HepG2 (cell line): ENCODE measurements around the gene PSMD8. TPM values are rescaled to one million over a fixed set of nuclear protein-coding genes. Genes with fewer than 3 reads are reported as not detected.
A peak's percentile ranks its signal among the peaks of the same experiment; 100 is the strongest.

Source experiments
- BCL6 ChIP-seq: IDR thresholded peaks from 2 replicates; pipeline ENCODE4 v1.6.1; 2016; ENCODE audit warnings: missing genetic modification reagents, missing compliant biosample characterization
- CTCF ChIP-seq: sonication (generic); formaldehyde crosslinking; IDR thresholded peaks from 2 replicates; pipeline ENCODE4 v1.5.0; 2020; ENCODE audit warnings: mild to moderate bottlenecking, missing genetic modification reagents, moderate library complexity
- E2F1 ChIP-seq: sonication (generic); formaldehyde crosslinking; IDR thresholded peaks from 2 replicates; pipeline ENCODE4 v1.5.0; 2020; ENCODE audit warnings: missing genetic modification reagents
- FOXA3 ChIP-seq: IDR thresholded peaks from 2 replicates; pipeline ENCODE4 v1.6.1; 2016; ENCODE audit warnings: missing genetic modification reagents, missing compliant biosample characterization
- HMG20B ChIP-seq: conservative IDR thresholded peaks from 2 replicates; pipeline ENCODE4 v1.6.1; 2016; ENCODE audit warnings: missing genetic modification reagents, missing compliant biosample characterization
- HNRNPK ChIP-seq: fragments of 200-400 bp; formaldehyde crosslinking; IDR thresholded peaks from 2 replicates; pipeline ENCODE4 v1.6.1; 2018; ENCODE audit warnings: low read length, low read depth, moderate library complexity, mild to moderate bottlenecking; ENCODE audit not compliant: poor library complexity, severe bottlenecking
- JARID2 ChIP-seq: sonication (generic); formaldehyde crosslinking; IDR thresholded peaks from 2 replicates; pipeline ENCODE4 v1.8.1; 2023; ENCODE audit warnings: missing genetic modification reagents, inconsistent platforms; ENCODE audit not compliant: insufficient replicate concordance
- KDM5B ChIP-seq: sonication (generic); formaldehyde crosslinking; IDR thresholded peaks from 2 replicates; pipeline ENCODE4 v1.4.0; 2020; ENCODE audit warnings: missing genetic modification reagents, mild to moderate bottlenecking, borderline replicate concordance
- POGZ ChIP-seq: sonication (generic); formaldehyde crosslinking; IDR thresholded peaks from 2 replicates; pipeline ENCODE4 v1.4.0; 2020; ENCODE audit warnings: mild to moderate bottlenecking, missing genetic modification reagents
- THAP11 ChIP-seq: IDR thresholded peaks from 2 replicates; pipeline ENCODE4 v1.6.1; 2016; ENCODE audit warnings: missing biosample characterization, missing genetic modification reagents
- TIGD3 ChIP-seq: sonication (generic); formaldehyde crosslinking; IDR thresholded peaks from 2 replicates; pipeline ENCODE4 v1.5.1; 2020; ENCODE audit warnings: mild to moderate bottlenecking, missing genetic modification reagents, borderline replicate concordance
- ZBTB7A ChIP-seq: sonication (generic); formaldehyde crosslinking; IDR thresholded peaks from 2 replicates; pipeline ENCODE4 v1.8.0; 2022; ENCODE audit warnings: mild to moderate bottlenecking, missing genetic modification reagents
- ZFP36L2 ChIP-seq: sonication (generic); formaldehyde crosslinking; IDR thresholded peaks from 2 replicates; pipeline ENCODE4 v1.4.0; 2020; ENCODE audit warnings: missing genetic modification reagents
- ZNF10 ChIP-seq: sonication (generic); formaldehyde crosslinking; IDR thresholded peaks from 2 replicates; pipeline ENCODE4 v1.4.0; 2020; ENCODE audit warnings: mild to moderate bottlenecking, low read depth, missing genetic modification reagents, borderline replicate concordance
- ZNF18 ChIP-seq: sonication (generic); formaldehyde crosslinking; IDR thresholded peaks from 2 replicates; pipeline ENCODE4 v1.8.0; 2022; ENCODE audit warnings: mild to moderate bottlenecking, missing genetic modification reagents; ENCODE audit not compliant: insufficient replicate concordance
- ZNF292 ChIP-seq: sonication (generic); formaldehyde crosslinking; IDR thresholded peaks from 2 replicates; pipeline ENCODE4 v1.8.1; 2022; ENCODE audit warnings: mild to moderate bottlenecking, low read depth, missing genetic modification reagents, borderline replicate concordance
- ZNF563 ChIP-seq: sonication (generic); formaldehyde crosslinking; IDR thresholded peaks from 2 replicates; pipeline ENCODE4 v1.8.0; 2022; ENCODE audit warnings: mild to moderate bottlenecking, moderate library complexity, missing genetic modification reagents
- ZNF616 ChIP-seq: sonication (generic); formaldehyde crosslinking; IDR thresholded peaks from 2 replicates; pipeline ENCODE4 v1.5.0; 2020; ENCODE audit warnings: low read depth, mild to moderate bottlenecking, missing genetic modification reagents
- ZNF773 ChIP-seq: sonication (generic); formaldehyde crosslinking; IDR thresholded peaks from 2 replicates; pipeline ENCODE4 v1.4.0; 2020; ENCODE audit warnings: missing genetic modification reagents, borderline replicate concordance
- ZNF83 ChIP-seq: sonication (generic); formaldehyde crosslinking; IDR thresholded peaks from 2 replicates; pipeline ENCODE4 v1.4.0; 2020; ENCODE audit warnings: missing genetic modification reagents, mild to moderate bottlenecking, borderline replicate concordance
- polyA plus RNA-seq, 8 experiments: library from polyadenylated mRNA; depleted of rRNA in 3 of 8; stranded (reverse) in 7 of 8; unstranded in 1 of 8; fragments of >200 nt; fragmentation: Illumina TruSeq in 4 of 8; extraction: Trizol in 4 of 8; gene quantifications; 2 replicates each; pipeline versions ENCODE4 v1.2.1 to v1.2.3, GENCODE V29; 2011 to 2016; ENCODE audit warnings: low read depth in 4 of 8, missing spikeins in 1 of 8, mixed read lengths in 1 of 8; ENCODE audit not compliant: insufficient read depth in 1 of 8
- total RNA-seq, 5 experiments: library from RNA; depleted of rRNA; stranded (reverse); fragments of >200 nt; fragmentation: Illumina TruSeq; extraction: Trizol; gene quantifications; 2 replicates each; pipeline ENCODE4 v1.2.3, GENCODE V29; 2016; ENCODE audit warnings: low read depth in 1 of 5
- TF ChIP-seq, protein P1 (sequence below): sonication (generic); formaldehyde crosslinking; IDR thresholded peaks from 2 replicates; pipeline ENCODE4 v1.5.0; 2020; ENCODE audit warnings: missing genetic modification reagents, mild to moderate bottlenecking, borderline replicate concordance
- TF ChIP-seq, protein P2 (sequence below): IDR thresholded peaks from 2 replicates; pipeline ENCODE4 v1.6.1; 2016; ENCODE audit warnings: missing genetic modification reagents, missing compliant biosample characterization

Gene PSMD8
- total and polyA plus RNA-seq, 2 of the 13 experiments (the other 11 are each of a cell fraction or from before 2014, with no cell fraction given) = 162 to 296 TPM

- TF ChIP-seq FOXA3 (CRISPR knock-in tag) (0 out of 2 replicates have a peak, but pooled peaks have one; percentile 12), ZNF773 (CRISPR knock-in tag) (0 out of 2 replicates have a peak, but pooled peaks have one; percentile 17), TIGD3 (CRISPR knock-in tag) (no peak), HNRNPK (peak; percentile 58), ZNF83 (CRISPR knock-in tag) (0 out of 2 replicates have a peak, but pooled peaks have one; percentile 53), HMG20B (CRISPR knock-in tag) (no peak), ZNF18 (CRISPR knock-in tag) (peak; percentile 83), CTCF (CRISPR knock-in tag) (peak; percentile 97), ZBTB7A (CRISPR knock-in tag) (peak; percentile 74), BCL6 (CRISPR knock-in tag) (0 out of 2 replicates have a peak, but pooled peaks have one; percentile 17), POGZ (peak; percentile 86; the same call in 1 of the 2 replicates), ZNF563 (peak; percentile 90; the same call in 1 of the 2 replicates), JARID2 (CRISPR knock-in tag) (peak; percentile 46), ZFP36L2 (CRISPR knock-in tag) (peak; percentile 35; the same call in 1 of the 2 replicates), ZNF616 (CRISPR knock-in tag) (peak; percentile 80), THAP11 (CRISPR knock-in tag) (peak; percentile 84), E2F1 (CRISPR knock-in tag) (peak; percentile 89), ZNF10 (no peak), KDM5B (CRISPR knock-in tag) (peak; percentile 90), ZNF292 (no peak)
- TF ChIP-seq, protein P1, sequence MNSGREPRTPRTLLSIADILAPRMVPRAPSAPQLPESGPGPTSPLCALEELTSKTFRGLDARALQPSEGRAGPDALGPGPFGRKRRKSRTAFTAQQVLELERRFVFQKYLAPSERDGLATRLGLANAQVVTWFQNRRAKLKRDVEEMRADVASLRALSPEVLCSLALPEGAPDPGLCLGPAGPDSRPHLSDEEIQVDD (CRISPR knock-in tag) = peak; percentile 60; the same call in 1 of the 2 replicates
- TF ChIP-seq, protein P2, sequence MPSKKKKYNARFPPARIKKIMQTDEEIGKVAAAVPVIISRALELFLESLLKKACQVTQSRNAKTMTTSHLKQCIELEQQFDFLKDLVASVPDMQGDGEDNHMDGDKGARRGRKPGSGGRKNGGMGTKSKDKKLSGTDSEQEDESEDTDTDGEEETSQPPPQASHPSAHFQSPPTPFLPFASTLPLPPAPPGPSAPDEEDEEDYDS (CRISPR knock-in tag) = peak; percentile 75
Measured at GRCh38 chr19:38402967-38403674, 28.8 kb downstream of the PSMD8 start, which contains the start of gene FAM98C (continued).
